ENCODE data around the gene KLF3. TPM values are rescaled to one million over a fixed set of nuclear protein-coding genes. Genes with fewer than 3 reads are reported as not detected.
"Not testable (repeated sequence)": the region's sequence is repeated elsewhere in the genome, so short reads cannot be mapped to it uniquely, and the experiment has no call there.

Gene KLF3
- total and polyA plus RNA-seq, 7 donors: 29.2 to 64.0 (median 38.7) TPM

GRCh38 chr4:38619316-38619715 is 44.7 kb upstream of the KLF3 start:
- DNase-seq: no peak
- intact Hi-C loops (cut with DNase I): no loop called here
- H3K36me3 ChIP-seq: no peaks in the 10 kb centered on the region
- no peaks in the 10 kb centered on the region for H3K9me3 ChIP-seq
- TF ChIP-seq POLR2A (IDR thresholded peaks at IDR 0.05): no peak
- no peak overlapping the region for H3K27ac ChIP-seq
- peaks cover 0 to 6% (median 3%) of the 10 kb centered on the region in 4 donors for H3K4me1 ChIP-seq
- H3K4me3 ChIP-seq: no peak overlapping the region
- H3K27me3 ChIP-seq: no peaks in the 10 kb centered on the region
- WGBS, 2 donors: 91% methylated on average over 3 of the region's 3 CpGs

- Histone ChIP-seq H3K27ac (no peak overlapping the region), H3K9me3 (no peaks in the 10 kb centered on the region), H3K36me3 (no peaks in the 10 kb centered on the region), H3K4me3 (no peak overlapping the region), H3K4me1 (peaks cover 0 to 5% (median 0%) of the 10 kb centered on the region in 4 donors), H3K27me3 (no peaks in the 10 kb centered on the region)
- no peak for DNase-seq
- WGBS, 2 donors: 39 to 59% methylated on average over 1 of the region's 1 CpG
- intact Hi-C loops (cut with DNase I): no loop called here
- TF ChIP-seq CTCF (IDR thresholded peaks at IDR 0.05) (no peak), POLR2A (IDR thresholded peaks at IDR 0.05) (no peak), POLR2AphosphoS5 (IDR thresholded peaks at IDR 0.05) (no peak), EP300 (IDR thresholded peaks at IDR 0.05) (no peak)
These were observed 43.9 kb upstream of the KLF3 start for GRCh38 chr4:38620065-38620464.

- Histone ChIP-seq H3K4me3 (no peak overlapping the region), H3K36me3 (no peaks in the 10 kb centered on the region), H3K9me3 (no peaks in the 10 kb centered on the region), H3K27me3 (no peaks in the 10 kb centered on the region), H3K27ac (no peak overlapping the region), H3K4me1 (peaks cover 0 to 7% (median 3%) of the 10 kb centered on the region in 4 donors)
- DNase-seq: no peak
- intact Hi-C loops (cut with DNase I): no loop called here
- TF ChIP-seq EP300 (IDR thresholded peaks at IDR 0.05) (no peak), CTCF (IDR thresholded peaks at IDR 0.05) (no peak), POLR2A (IDR thresholded peaks at IDR 0.05) (no peak), POLR2AphosphoS5 (IDR thresholded peaks at IDR 0.05) (no peak)
- WGBS, 2 donors: 25 to 71% methylated on average over 2 of the region's 2 CpGs
These were observed 43.4 kb upstream of the KLF3 start for GRCh38 chr4:38620527-38621027.

- no peaks in the 10 kb centered on the region for H3K36me3 ChIP-seq
- no peaks in the 10 kb centered on the region for H3K9me3 ChIP-seq
- no peaks in the 10 kb centered on the region for H3K27me3 ChIP-seq
- H3K27ac ChIP-seq: peak overlapping the region in 1 of 4 donors; percentile 28
- H3K4me1 ChIP-seq: peaks cover 0 to 13% (median 9%) of the 10 kb centered on the region in 4 donors
- WGBS, 2 donors: 15 to 68% methylated on average over 9 of the region's 9 CpGs
- no peak for DNase-seq
- intact Hi-C loops (cut with DNase I): no loop called here
- no peak overlapping the region for H3K4me3 ChIP-seq
- TF ChIP-seq POLR2A (IDR thresholded peaks at IDR 0.05) (no peak), CTCF (IDR thresholded peaks at IDR 0.05) (no peak), POLR2AphosphoS5 (IDR thresholded peaks at IDR 0.05) (no peak), EP300 (IDR thresholded peaks at IDR 0.05) (no peak)
These were observed 42.8 kb upstream of the KLF3 start for GRCh38 chr4:38621028-38621684.

- 23 to 74% methylated on average over 6 of the region's 6 CpGs for WGBS, 2 donors
These were observed 42.2 kb upstream of the KLF3 start for GRCh38 chr4:38621831-38622230.

GRCh38 chr4:38622340-38622739 is 41.7 kb upstream of the KLF3 start:
- H3K9me3 ChIP-seq; H3K27ac ChIP-seq; DNase-seq; H3K36me3 ChIP-seq; H3K4me3 ChIP-seq; H3K27me3 ChIP-seq; intact Hi-C loops (cut with DNase I): not testable (repeated sequence)
- H3K4me1 ChIP-seq: peaks cover 0 to 14% (median 11%) of the 10 kb centered on the region in 4 donors
- 47 to 72% methylated on average over 2 of the region's 2 CpGs for WGBS, 2 donors

More at GRCh38 chr4:38621831-38622230, 42.2 kb upstream of the KLF3 start:
- TF ChIP-seq EP300 (IDR thresholded peaks at IDR 0.05) (no peak), POLR2A (IDR thresholded peaks at IDR 0.05) (no peak)
- no peaks in the 10 kb centered on the region for H3K36me3 ChIP-seq
- H3K9me3 ChIP-seq: no peaks in the 10 kb centered on the region
- H3K27me3 ChIP-seq: no peaks in the 10 kb centered on the region
- no peak overlapping the region for H3K4me3 ChIP-seq
- intact Hi-C loops (cut with DNase I): no loop called here
- H3K27ac ChIP-seq: no peak overlapping the region
- DNase-seq: no peak
- peaks cover 0 to 14% (median 11%) of the 10 kb centered on the region in 4 donors for H3K4me1 ChIP-seq

Measured in sigmoid colon (tissue), 7 donors.